Transverse colon (tissue), 3 donors: ENCODE data around the gene YPEL4.

ENCODE experiments used
- POLR2A ChIP-seq: fragments of 450-650 bp; IDR thresholded peaks from one replicate; pipeline ENCODE4 v1.6.1; 2016; ENCODE audit warnings: antibody characterized with exemption, mild to moderate bottlenecking, moderate library complexity
- TF ChIP-seq, protein P1 (sequence below), 5 experiments: fragments of 200-600 bp in 3 of 5; fragments of 450-650 bp in 2 of 5; sonication (generic) in 3 of 5; IDR thresholded peaks; 1 replicate in 2 of 5; 2 replicates in 3 of 5; pipeline ENCODE4 v1.5.1; 2016 to 2017; ENCODE audit warnings: antibody characterized with exemption in 5 of 5, inconsistent platforms in 3 of 5, mild to moderate bottlenecking in 2 of 5, moderate library complexity in 1 of 5

- no peak for TF ChIP-seq POLR2A
- TF ChIP-seq, protein P1, sequence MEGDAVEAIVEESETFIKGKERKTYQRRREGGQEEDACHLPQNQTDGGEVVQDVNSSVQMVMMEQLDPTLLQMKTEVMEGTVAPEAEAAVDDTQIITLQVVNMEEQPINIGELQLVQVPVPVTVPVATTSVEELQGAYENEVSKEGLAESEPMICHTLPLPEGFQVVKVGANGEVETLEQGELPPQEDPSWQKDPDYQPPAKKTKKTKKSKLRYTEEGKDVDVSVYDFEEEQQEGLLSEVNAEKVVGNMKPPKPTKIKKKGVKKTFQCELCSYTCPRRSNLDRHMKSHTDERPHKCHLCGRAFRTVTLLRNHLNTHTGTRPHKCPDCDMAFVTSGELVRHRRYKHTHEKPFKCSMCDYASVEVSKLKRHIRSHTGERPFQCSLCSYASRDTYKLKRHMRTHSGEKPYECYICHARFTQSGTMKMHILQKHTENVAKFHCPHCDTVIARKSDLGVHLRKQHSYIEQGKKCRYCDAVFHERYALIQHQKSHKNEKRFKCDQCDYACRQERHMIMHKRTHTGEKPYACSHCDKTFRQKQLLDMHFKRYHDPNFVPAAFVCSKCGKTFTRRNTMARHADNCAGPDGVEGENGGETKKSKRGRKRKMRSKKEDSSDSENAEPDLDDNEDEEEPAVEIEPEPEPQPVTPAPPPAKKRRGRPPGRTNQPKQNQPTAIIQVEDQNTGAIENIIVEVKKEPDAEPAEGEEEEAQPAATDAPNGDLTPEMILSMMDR (IDR thresholded peaks at IDR 0.05) = no peak
Observed at GRCh38 chr11:57656885-57657193, 7.1 kb upstream of the YPEL4 start.
